GM19193 (cell line): ENCODE measurements around the gene FGF22.

ENCODE experiments used
- POLR2A ChIP-seq: IDR thresholded peaks from 4 replicates; pipeline ENCODE4 v1.6.1; 2011; ENCODE audit not compliant: insufficient read depth, insufficient read length; ENCODE audit errors: extremely low read depth

The FGF22 gene

GRCh38 chr19:645912-646778 is 6.5 kb downstream of the FGF22 start:
- TF ChIP-seq POLR2A: no peak

DNA sequence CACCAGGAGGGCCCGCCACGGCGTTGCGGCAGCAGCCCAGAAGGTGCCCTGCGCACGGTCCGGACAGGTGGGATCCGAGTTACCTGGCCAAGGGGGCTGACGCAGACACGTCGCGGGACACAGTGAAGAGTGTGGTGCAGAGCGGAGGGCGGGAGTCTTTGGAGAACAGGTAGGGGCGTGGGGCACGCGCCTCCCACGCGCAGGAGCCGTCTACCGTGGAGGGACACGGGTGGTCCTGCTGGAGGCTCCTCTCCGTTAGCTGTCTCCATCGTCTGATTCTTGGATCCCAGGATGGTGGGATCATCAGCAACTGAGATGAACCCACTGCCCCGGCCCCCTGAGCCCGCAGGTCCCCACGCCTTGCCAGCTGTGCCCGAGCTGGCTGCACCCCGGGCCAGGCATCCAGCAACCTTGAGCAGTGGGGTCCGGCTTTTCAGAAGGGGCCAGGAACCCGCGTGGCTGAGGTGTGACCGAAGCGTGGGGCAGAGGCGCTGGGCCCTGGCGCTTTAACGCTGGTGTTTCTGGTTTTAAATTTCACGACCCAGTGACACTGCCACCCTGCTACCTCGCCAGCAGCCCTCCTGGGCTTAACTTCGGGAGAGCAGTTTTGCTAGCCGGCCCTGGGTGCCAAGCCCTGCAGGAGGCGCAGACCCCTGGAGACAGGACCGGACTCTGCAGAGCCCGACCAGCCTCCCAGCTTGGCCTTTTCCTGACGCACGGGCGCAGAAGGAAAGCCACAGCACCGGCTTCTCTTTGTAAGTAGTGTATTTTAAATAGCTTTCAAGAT is 7.3 kb downstream of the FGF22 start:
- no peak for TF ChIP-seq POLR2A

- no peak for TF ChIP-seq POLR2A
Observed at GRCh38 chr19:647566-648284, 8.0 kb downstream of the FGF22 start.

- TF ChIP-seq POLR2A: no peak
Observed at GRCh38 chr19:648305-648704, 8.6 kb downstream of the FGF22 start.

DNA sequence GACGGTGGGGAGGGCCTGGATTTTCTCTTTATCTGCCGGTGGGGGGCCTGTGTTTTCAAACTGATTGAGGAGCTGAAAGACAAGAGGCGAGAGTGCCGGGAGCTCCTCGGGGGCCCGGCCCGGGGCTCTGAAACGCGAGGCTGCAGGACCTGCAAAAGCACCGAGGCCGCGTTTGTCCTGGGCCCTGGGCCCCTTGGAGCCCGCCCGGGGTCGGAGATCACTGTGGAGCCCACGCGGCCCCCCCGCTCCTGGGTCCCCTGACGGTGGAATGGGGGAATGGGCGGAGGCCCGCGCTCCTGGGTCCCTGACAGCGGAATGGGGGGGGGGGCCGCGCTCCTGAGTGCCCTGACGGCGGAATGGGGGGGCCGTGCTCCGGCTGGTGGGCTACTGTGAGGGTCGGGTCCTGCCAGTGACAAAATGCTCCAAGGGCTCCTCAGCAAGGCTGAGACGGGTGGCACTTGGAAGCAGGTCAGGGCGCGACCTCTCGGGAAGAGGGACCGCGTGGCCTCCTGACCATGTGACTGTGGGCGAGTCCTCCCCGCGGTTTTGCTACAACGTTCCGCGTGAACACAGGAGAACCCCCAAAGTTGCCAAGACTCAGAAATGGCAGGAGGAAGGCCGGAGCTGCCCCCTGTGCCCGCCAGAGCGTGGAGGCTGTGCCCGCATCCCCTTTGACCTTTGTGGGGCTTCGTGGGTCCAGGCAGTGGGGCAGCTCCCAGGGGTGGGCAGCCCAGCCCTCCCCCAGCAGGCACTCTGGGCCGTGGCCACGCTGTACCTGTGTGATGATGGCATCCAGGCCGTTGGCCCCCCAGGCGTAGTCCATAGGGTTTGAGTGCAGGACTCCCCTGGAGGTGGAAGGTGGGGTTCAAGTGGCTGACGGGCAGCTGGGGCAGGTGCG is 9.5 kb downstream of the FGF22 start:
- no peak for TF ChIP-seq POLR2A

GRCh38 chr19:650121-650520 is 10.4 kb downstream of the FGF22 start:
- TF ChIP-seq POLR2A: no peak

GRCh38 chr19:651114-651818 is 11.6 kb downstream of the FGF22 start:
- no peak for TF ChIP-seq POLR2A

- no peak for TF ChIP-seq POLR2A
Observed at GRCh38 chr19:651991-652390, 12.3 kb downstream of the FGF22 start.

- TF ChIP-seq POLR2A: no peak
Observed at GRCh38 chr19:652467-653389, 13.0 kb downstream of the FGF22 start.

DNA sequence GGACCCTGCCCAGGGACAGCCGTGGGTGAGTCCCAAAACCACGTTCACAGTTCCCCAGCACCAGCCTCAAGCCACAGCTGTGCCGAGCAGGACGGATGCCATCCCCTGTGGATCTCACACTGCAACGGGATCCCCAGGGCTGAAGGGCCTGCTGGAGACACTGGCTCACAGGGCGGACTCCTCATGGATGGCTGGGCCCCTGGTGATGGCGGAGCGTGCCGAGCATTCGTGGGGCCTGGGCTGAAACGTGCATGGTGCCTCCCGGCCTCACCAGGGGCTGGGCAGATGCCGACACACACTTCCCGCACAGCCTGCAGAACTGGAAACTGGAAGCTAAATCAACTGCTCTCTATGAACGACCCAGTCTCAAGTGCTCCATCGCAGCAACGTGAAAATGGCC is 13.7 kb downstream of the FGF22 start:
- TF ChIP-seq POLR2A: no peak

DNA sequence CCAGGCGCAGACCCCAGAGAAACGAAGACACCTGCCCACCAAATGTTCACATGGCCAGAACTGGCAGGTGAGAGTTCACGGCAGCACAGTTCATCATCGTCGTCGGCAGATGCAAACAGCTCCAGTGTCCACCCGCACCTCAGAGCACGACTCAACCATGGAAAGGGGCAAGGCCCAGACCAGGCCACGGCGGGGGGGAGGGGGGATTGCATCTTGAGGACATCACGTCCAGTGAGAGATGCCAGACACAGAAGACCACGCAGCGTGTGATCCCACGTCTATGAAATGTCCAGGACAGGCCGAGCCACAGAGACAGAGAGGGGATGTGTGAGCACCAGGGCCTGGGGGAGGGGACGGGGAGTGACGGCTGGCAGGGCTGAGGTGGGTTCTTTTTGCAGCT is 16.0 kb downstream of the FGF22 start:
- TF ChIP-seq POLR2A: no peak

DNA sequence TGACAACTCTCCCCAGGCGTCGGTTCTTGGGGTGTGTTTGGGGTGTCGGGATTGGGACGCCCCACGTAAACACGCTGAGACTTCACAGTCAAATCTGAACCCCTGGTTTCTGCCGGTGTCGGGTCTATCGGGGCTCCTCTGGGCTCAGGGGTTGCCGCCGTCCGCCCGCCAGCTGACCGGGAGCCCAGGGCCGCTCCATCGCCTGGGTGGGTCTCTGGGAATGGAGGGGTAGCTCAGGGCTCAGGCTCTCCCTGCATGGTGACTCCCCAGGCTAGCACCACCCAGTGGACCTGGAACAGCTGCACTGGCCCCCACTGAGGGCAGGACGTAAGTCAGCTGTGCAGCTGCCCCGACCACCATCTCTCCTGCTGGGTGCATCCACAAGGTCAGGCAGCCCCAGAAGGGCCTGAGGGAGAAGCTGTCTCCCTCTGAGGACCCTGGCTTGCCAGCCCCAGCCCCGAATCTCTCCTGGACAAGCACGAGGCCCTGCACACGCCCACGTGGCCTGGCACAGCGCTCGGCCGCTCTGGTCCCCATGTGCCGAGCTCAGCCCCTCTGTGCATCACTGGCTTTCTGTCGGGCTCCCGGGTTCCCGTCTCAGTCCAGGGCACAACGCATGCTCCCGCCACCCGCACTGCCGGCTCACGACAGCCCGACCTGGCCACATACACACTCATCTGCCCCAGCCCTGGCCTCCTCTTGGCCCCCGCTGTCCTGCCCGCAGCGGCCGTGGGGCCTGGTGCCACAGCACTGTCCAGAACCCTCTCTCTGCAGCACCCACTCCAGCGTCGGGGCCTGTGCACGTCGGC is 17.3 kb downstream of the FGF22 start:
- no peak for TF ChIP-seq POLR2A
